ENCODE results near the gene REM1. TPM values are rescaled to one million over a fixed set of nuclear protein-coding genes. Genes with fewer than 3 reads are reported as not detected.
"Not testable (repeated sequence)": the region's sequence is repeated elsewhere in the genome, so short reads cannot be mapped to it uniquely, and the experiment has no call there.

The REM1 gene
- total and polyA plus RNA-seq, 2 donors from 2014 or later, result 2.0 to 2.5 TPM

- peaks cover 0 to 5% (median 0%) of the 10 kb centered on the region in 3 donors for H3K9me3 ChIP-seq (ENCODE audit: control insufficient read depth in 2 of 3, insufficient read depth in 1 of 3, low read length in 3 of 3)
- no peaks in the 10 kb centered on the region for H3K4me1 ChIP-seq (ENCODE audit: control insufficient read depth in 2 of 3, insufficient read depth in 2 of 3, low read depth in 1 of 3, low read length in 3 of 3)
- DNase-seq (no peak), FAIRE-seq (no peak)
- TF ChIP-seq, protein P1, sequence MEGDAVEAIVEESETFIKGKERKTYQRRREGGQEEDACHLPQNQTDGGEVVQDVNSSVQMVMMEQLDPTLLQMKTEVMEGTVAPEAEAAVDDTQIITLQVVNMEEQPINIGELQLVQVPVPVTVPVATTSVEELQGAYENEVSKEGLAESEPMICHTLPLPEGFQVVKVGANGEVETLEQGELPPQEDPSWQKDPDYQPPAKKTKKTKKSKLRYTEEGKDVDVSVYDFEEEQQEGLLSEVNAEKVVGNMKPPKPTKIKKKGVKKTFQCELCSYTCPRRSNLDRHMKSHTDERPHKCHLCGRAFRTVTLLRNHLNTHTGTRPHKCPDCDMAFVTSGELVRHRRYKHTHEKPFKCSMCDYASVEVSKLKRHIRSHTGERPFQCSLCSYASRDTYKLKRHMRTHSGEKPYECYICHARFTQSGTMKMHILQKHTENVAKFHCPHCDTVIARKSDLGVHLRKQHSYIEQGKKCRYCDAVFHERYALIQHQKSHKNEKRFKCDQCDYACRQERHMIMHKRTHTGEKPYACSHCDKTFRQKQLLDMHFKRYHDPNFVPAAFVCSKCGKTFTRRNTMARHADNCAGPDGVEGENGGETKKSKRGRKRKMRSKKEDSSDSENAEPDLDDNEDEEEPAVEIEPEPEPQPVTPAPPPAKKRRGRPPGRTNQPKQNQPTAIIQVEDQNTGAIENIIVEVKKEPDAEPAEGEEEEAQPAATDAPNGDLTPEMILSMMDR (IDR thresholded peaks at IDR 0.05; ENCODE audit: borderline replicate concordance, extremely low read depth, insufficient read depth), result no peak
- no peaks in the 10 kb centered on the region for H3K27me3 ChIP-seq (ENCODE audit: control insufficient read depth, insufficient read depth, low read length)
- no peak overlapping the region for H3K4me3 ChIP-seq (ENCODE audit: low read length in 3 of 3)
- no peak overlapping the region for H3K27ac ChIP-seq (ENCODE audit: low read depth in 2 of 2, low read length in 2 of 2)
- no peaks in the 10 kb centered on the region for H3K36me3 ChIP-seq (ENCODE audit: control insufficient read depth in 2 of 3, insufficient read depth in 3 of 3, low read length in 3 of 3)
- no peak overlapping the region for H3K9ac ChIP-seq (ENCODE audit: low read length in 3 of 3)
- intact Hi-C loops (cut with DNase I), result no loop called here
These were observed 25.3 kb upstream of the REM1 start for GRCh38 chr20:31449511-31450414.

- Histone ChIP-seq H3K4me1 (ENCODE audit: control insufficient read depth in 2 of 3, insufficient read depth in 2 of 3, low read depth in 1 of 3, low read length in 3 of 3) (no peaks in the 10 kb centered on the region), H3K27ac (ENCODE audit: low read depth in 2 of 2, low read length in 2 of 2) (no peak overlapping the region), H3K4me3 (ENCODE audit: low read length in 3 of 3) (no peak overlapping the region), H3K36me3 (ENCODE audit: control insufficient read depth in 2 of 3, insufficient read depth in 3 of 3, low read length in 3 of 3) (no peaks in the 10 kb centered on the region), H3K27me3 (ENCODE audit: control insufficient read depth, insufficient read depth, low read length) (no peaks in the 10 kb centered on the region), H3K9ac (ENCODE audit: low read length in 3 of 3) (no peak overlapping the region), H3K9me3 (ENCODE audit: control insufficient read depth in 2 of 3, insufficient read depth in 1 of 3, low read length in 3 of 3) (peaks cover 0 to 5% (median 0%) of the 10 kb centered on the region in 3 donors)
- TF ChIP-seq, protein P1 (IDR thresholded peaks at IDR 0.05; ENCODE audit: borderline replicate concordance, extremely low read depth, insufficient read depth), result no peak
- no peak for DNase-seq
- no peak for FAIRE-seq
- intact Hi-C loops (cut with DNase I), result no loop called here
These were observed 22.5 kb upstream of the REM1 start for GRCh38 chr20:31452575-31452974.

DNA sequence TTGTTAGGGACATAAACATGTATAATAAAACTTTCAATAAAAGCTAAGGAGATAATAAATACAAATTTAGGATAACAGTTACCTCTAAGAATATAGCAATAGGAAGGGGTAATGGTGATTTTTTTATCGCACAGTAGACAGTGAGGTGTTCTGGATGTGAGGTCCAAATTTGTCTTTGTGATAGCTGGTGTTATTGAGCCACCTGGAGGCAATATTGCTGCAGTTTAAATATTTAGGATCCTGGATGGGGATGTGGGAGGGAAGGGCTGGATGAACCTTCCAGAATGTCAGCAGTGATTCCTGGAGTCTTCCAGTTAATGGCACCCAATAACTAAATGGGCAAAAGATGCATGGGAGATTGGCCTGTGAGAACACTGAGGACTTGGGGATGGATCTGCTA lies 20.7 kb upstream of the REM1 start:
- Histone ChIP-seq H3K9me3 (ENCODE audit: control insufficient read depth in 2 of 3, insufficient read depth in 1 of 3, low read length in 3 of 3) (peaks cover 0 to under 1% (median 0%) of the 10 kb centered on the region in 3 donors), H3K27ac (ENCODE audit: low read depth in 2 of 2, low read length in 2 of 2) (no peak overlapping the region), H3K36me3 (ENCODE audit: control insufficient read depth in 2 of 3, insufficient read depth in 3 of 3, low read length in 3 of 3) (no peaks in the 10 kb centered on the region), H3K9ac (ENCODE audit: low read length in 3 of 3) (no peak overlapping the region), H3K4me3 (ENCODE audit: low read length in 3 of 3) (no peak overlapping the region), H3K27me3 (ENCODE audit: control insufficient read depth, insufficient read depth, low read length) (no peaks in the 10 kb centered on the region), H3K4me1 (ENCODE audit: control insufficient read depth in 2 of 3, insufficient read depth in 2 of 3, low read depth in 1 of 3, low read length in 3 of 3) (no peaks in the 10 kb centered on the region)
- TF ChIP-seq, protein P1 (IDR thresholded peaks at IDR 0.05; ENCODE audit: borderline replicate concordance, extremely low read depth, insufficient read depth), result no peak
- FAIRE-seq (no peak), DNase-seq (no peak)
- intact Hi-C loops (cut with DNase I), result no loop called here

DNA sequence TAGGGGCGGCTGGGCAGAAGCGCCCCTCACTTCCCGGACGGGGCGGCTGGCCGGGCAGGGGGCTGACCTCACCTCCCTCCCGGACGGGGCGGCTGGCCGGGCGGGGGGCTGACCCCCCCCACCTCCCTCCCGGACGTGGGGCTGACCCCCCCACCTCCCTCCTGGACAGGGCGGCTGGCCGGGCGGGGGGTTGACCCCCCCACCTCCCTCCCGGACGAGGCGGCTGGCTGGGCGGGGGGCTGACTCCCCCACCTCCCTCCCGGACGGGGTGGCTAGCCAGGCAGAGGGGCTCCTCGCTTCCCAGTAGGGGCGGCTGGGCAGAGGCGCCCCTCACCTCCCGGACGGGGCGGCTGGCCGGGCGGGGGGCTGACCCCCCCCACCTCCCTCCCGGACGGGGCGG lies 4.1 kb upstream of the REM1 start:
- intact Hi-C loops (cut with DNase I); DNase-seq; H3K4me1 ChIP-seq (ENCODE audit: control insufficient read depth in 2 of 3, insufficient read depth in 2 of 3, low read depth in 1 of 3, low read length in 3 of 3); H3K27ac ChIP-seq (ENCODE audit: low read depth in 2 of 2, low read length in 2 of 2); H3K4me3 ChIP-seq (ENCODE audit: low read length in 3 of 3); H3K27me3 ChIP-seq (ENCODE audit: control insufficient read depth, insufficient read depth, low read length); H3K9me3 ChIP-seq (ENCODE audit: control insufficient read depth in 2 of 3, insufficient read depth in 1 of 3, low read length in 3 of 3); H3K9ac ChIP-seq (ENCODE audit: low read length in 3 of 3); FAIRE-seq; H3K36me3 ChIP-seq (ENCODE audit: control insufficient read depth in 2 of 3, insufficient read depth in 3 of 3, low read length in 3 of 3): not testable (repeated sequence)
